Measurements from ENCODE around the gene GLRX3.
"Not testable (repeated sequence)": the region's sequence is repeated elsewhere in the genome, so short reads cannot be mapped to it uniquely, and the experiment has no call there.

Gene GLRX3

GRCh38 chr10:130111113-130111851, 24.9 kb upstream of the GLRX3 start:
- no peak for TF ChIP-seq CTCF (IDR thresholded peaks at IDR 0.05; ENCODE audit: extremely low read depth, missing control alignments)
- DNase-seq (ENCODE audit: low spot score) = peak; percentile 92

GRCh38 chr10:130111852-130112180, 24.4 kb upstream of the GLRX3 start:
- no peak for TF ChIP-seq CTCF (IDR thresholded peaks at IDR 0.05; ENCODE audit: extremely low read depth, missing control alignments)
- DNase-seq (ENCODE audit: low spot score) = no peak

- DNase-seq (ENCODE audit: low spot score) = no peak
- no peak for TF ChIP-seq CTCF (IDR thresholded peaks at IDR 0.05; ENCODE audit: extremely low read depth, missing control alignments)
These were observed 23.4 kb upstream of the GLRX3 start for GRCh38 chr10:130112821-130113220.

- DNase-seq (ENCODE audit: low spot score) = not testable (repeated sequence)
These were observed 19.2 kb upstream of the GLRX3 start for GRCh38 chr10:130116942-130117341.

GRCh38 chr10:130117535-130117934, 18.7 kb upstream of the GLRX3 start:
- not testable (repeated sequence) for DNase-seq (ENCODE audit: low spot score)

GRCh38 chr10:130121486-130122079, 14.6 kb upstream of the GLRX3 start:
- TF ChIP-seq CTCF (IDR thresholded peaks at IDR 0.05; ENCODE audit: extremely low read depth, missing control alignments) = no peak
- DNase-seq (ENCODE audit: low spot score) = no peak

- DNase-seq (ENCODE audit: low spot score) = peak; percentile 84
- TF ChIP-seq CTCF (IDR thresholded peaks at IDR 0.05; ENCODE audit: extremely low read depth, missing control alignments) = peak; percentile 82
These were observed 8.7 kb upstream of the GLRX3 start for GRCh38 chr10:130127364-130128061.

GRCh38 chr10:130128062-130128781, 8.0 kb upstream of the GLRX3 start:
- no peak for DNase-seq (ENCODE audit: low spot score)

More at GRCh38 chr10:130128062-130128781, 8.0 kb upstream of the GLRX3 start:
- no peak for TF ChIP-seq CTCF (IDR thresholded peaks at IDR 0.05; ENCODE audit: extremely low read depth, missing control alignments)
